B cell (primary cell): Measurements from ENCODE around the gene OSER1. TPM values are rescaled to one million over a fixed set of nuclear protein-coding genes. Genes with fewer than 3 reads are reported as not detected.
A peak's percentile ranks its signal among the peaks of the same experiment; 100 is the strongest.

Experiments used
- ATAC-seq: fragments of 200-7000 bp; cut with Tn5 transposase; one replicate; pipeline ENCODE4 v1.10.0; 2021; ENCODE audit warnings: low read depth, mild to moderate bottlenecking, moderate number of reproducible peaks, moderate library complexity
- CTCF ChIA-PET: fragments of 350-600 bp; sonication (Branson Sonifier 250); formaldehyde crosslinking; loops from one replicate; lab custom pipeline; 2021; ENCODE audit warnings: antibody characterized with exemption, inconsistent platforms; lab: Charles Lee
- POLR2A ChIA-PET: fragments of 350-600 bp; sonication (Branson Sonifier 250); formaldehyde crosslinking; loops from one replicate; lab custom pipeline; 2021; ENCODE audit warnings: antibody characterized with exemption; lab: Charles Lee
- DNase-seq: peaks from one replicate; pipeline ENCODE4 v3.0.0; 2013
- H2AFZ ChIP-seq: 2 replicates; pipeline ENCODE4 v1.6.1; 2012; ENCODE audit warnings: mild to moderate bottlenecking, low read depth, low read length; ENCODE audit not compliant: insufficient read depth, poor library complexity, severe bottlenecking
- H3K27ac ChIP-seq, 2 donors: 1 replicate in 1 of 2; 2 replicates in 1 of 2; pipeline ENCODE4 v1.5.1; 2012 to 2013; ENCODE audit warnings: low read length in 2 of 2, mild to moderate bottlenecking in 2 of 2, moderate library complexity in 1 of 2
- H3K27me3 ChIP-seq, 4 experiments: fragments of 200-600 bp in 1 of 4; sonication (generic) in 1 of 4; replicated peaks in 1 of 4; 1 replicate in 2 of 4; 2 replicates in 2 of 4; pipeline versions ENCODE4 v1.6.1 to v1.7.0; 2013 to 2016; ENCODE audit warnings: low read length in 3 of 4, mild to moderate bottlenecking in 2 of 4, mixed read lengths in 1 of 4, moderate library complexity in 1 of 4; ENCODE audit not compliant: insufficient read depth in 4 of 4, control insufficient read depth in 3 of 4; ENCODE audit errors: control extremely low read depth in 1 of 4
- H3K36me3 ChIP-seq, 2 experiments: replicated peaks in 1 of 2; 1 replicate in 1 of 2; 2 replicates in 1 of 2; pipeline versions ENCODE4 v1.6.1 to v1.7.1; 2013; ENCODE audit warnings: low read length in 1 of 2; ENCODE audit not compliant: insufficient read depth in 2 of 2, control insufficient read depth in 1 of 2; ENCODE audit errors: control extremely low read depth in 1 of 2, extremely low read depth in 1 of 2
- H3K4me1 ChIP-seq, 2 donors: fragments of 200-600 bp in 1 of 2; sonication (generic) in 1 of 2; 1 replicate in 1 of 2; 2 replicates in 1 of 2; pipeline versions ENCODE4 v1.5.1 to v1.6.1; 2013 to 2017; ENCODE audit warnings: low read length in 2 of 2; ENCODE audit not compliant: control insufficient read depth in 2 of 2, insufficient read depth in 2 of 2
- H3K4me2 ChIP-seq: replicated peaks from 2 replicates; pipeline ENCODE3; 2012; ENCODE audit warnings: mild to moderate bottlenecking, low read depth, low read length; ENCODE audit not compliant: poor library complexity, severe bottlenecking
- H3K4me3 ChIP-seq, 5 experiments: fragments of 200-600 bp in 1 of 5; sonication (generic) in 1 of 5; 1 replicate in 3 of 5; 2 replicates in 2 of 5; pipeline versions ENCODE4 v1.5.1 to v1.7.0; 2011 to 2016; ENCODE audit warnings: low read length in 4 of 5, mild to moderate bottlenecking in 4 of 5, low read depth in 2 of 5, control low read depth in 1 of 5, moderate library complexity in 1 of 5; ENCODE audit not compliant: insufficient read depth in 1 of 5; ENCODE audit errors: control extremely low read depth in 1 of 5, extremely low read depth in 1 of 5
- H3K79me2 ChIP-seq: fragments of 200-600 bp; sonication (generic); one replicate; pipeline ENCODE4 v1.6.0; 2016; ENCODE audit warnings: low read length; ENCODE audit not compliant: control insufficient read depth, insufficient read depth
- H3K9ac ChIP-seq: fragments of 200-600 bp; sonication (generic); 2 replicates; pipeline ENCODE4 v1.6.1; 2017; ENCODE audit warnings: mild to moderate bottlenecking, low read length, moderate library complexity
- H3K9me3 ChIP-seq, 3 donors: one replicate each; pipeline versions ENCODE4 v1.6.1 to v1.7.1; 2013; ENCODE audit warnings: low read length in 2 of 3; ENCODE audit not compliant: control insufficient read depth in 2 of 3, insufficient read depth in 1 of 3; ENCODE audit errors: control extremely low read depth in 1 of 3
- H4K20me1 ChIP-seq: 2 replicates; pipeline ENCODE4 v1.6.0; 2012; ENCODE audit warnings: mild to moderate bottlenecking, low read length; ENCODE audit not compliant: insufficient read depth, control insufficient read depth, poor library complexity, severe bottlenecking
- H3K27ac Mint-ChIP-seq: one replicate; pipeline ENCODE4 v1.8.0; 2021; ENCODE audit warnings: mixed read lengths
- H3K27me3 Mint-ChIP-seq: one replicate; pipeline ENCODE4 v1.8.0; 2021; ENCODE audit warnings: mixed read lengths
- H3K4me1 Mint-ChIP-seq: one replicate; pipeline ENCODE4 v1.8.0; 2021; ENCODE audit warnings: mixed read lengths
- H3K4me3 Mint-ChIP-seq: one replicate; pipeline ENCODE4 v1.8.0; 2021; ENCODE audit warnings: mixed read lengths
- H3K9me3 Mint-ChIP-seq: one replicate; pipeline ENCODE4 v1.8.0; 2022; ENCODE audit warnings: mixed read lengths; ENCODE audit not compliant: insufficient read depth
- CTCF ChIP-seq: fragments of 200-600 bp; IDR thresholded peaks from one replicate; pipeline ENCODE4 v1.8.0; 2022; ENCODE audit warnings: antibody characterized with exemption, mild to moderate bottlenecking
- EZH2 ChIP-seq: IDR thresholded peaks from 2 replicates; pipeline ENCODE4 v1.6.1; 2012; ENCODE audit warnings: borderline replicate concordance, low read depth, mild to moderate bottlenecking, moderate library complexity, low read length; ENCODE audit not compliant: insufficient read depth, poor library complexity, severe bottlenecking
- WGBS: methylation state at CpG from one replicate; pipeline ENCODE4 v1.1.5; 2013; ENCODE audit warnings: missing lambda C conversion rate; ENCODE audit not compliant: insufficient coverage; 5-methylcytosine and 5-hydroxymethylcytosine counted together
- intact Hi-C: fragments of 100-400 bp; cut with micrococcal nuclease; formaldehyde crosslinking; loops from one replicate; pipeline ENCODE4 v1.10.0; 2022
- polyA plus RNA-seq: library from polyadenylated mRNA; depleted of rRNA; stranded (reverse); fragments of >200 nt; gene quantifications from 2 replicates; pipeline ENCODE4 v1.2.3, GENCODE V29; 2012
- total RNA-seq, 2 donors: library from RNA; stranded (reverse); fragments of 120-200 nt in 1 of 2; gene quantifications; 1 replicate in 1 of 2; 2 replicates in 1 of 2; pipeline versions ENCODE4 v1.2.3 to v1.2.4, GENCODE V29; 2013 to 2022

Gene OSER1
- total and polyA plus RNA-seq, 2 donors (not counting 1 experiment from before 2014, with no cell fraction given), result 80.0 to 130 TPM

GRCh38 chr20:44200371-44200770 lies 10.2 kb downstream of the OSER1 start:
- peaks cover 61% of the 10 kb centered on the region for H3K79me2 ChIP-seq
- no peak for DNase-seq
- H3K4me2 ChIP-seq, result no peak overlapping the region
- no peak overlapping the region for H3K4me3 ChIP-seq
- no CpG with 5 or more reads among the region's 4 CpGs for WGBS
- Mint-ChIP-seq H3K4me1 (peaks cover 20% of the 10 kb centered on the region), H3K27me3 (no peaks in the 10 kb centered on the region), H3K27ac (no peak overlapping the region), H3K4me3 (no peak overlapping the region), H3K9me3 (no peaks in the 10 kb centered on the region)
- TF ChIP-seq EZH2, result no peak
- TF ChIP-seq CTCF, result no peak
- ChIA-PET CTCF (no interaction called here), POLR2A (no interaction called here)
- no peak overlapping the region for H3K9ac ChIP-seq
- no peaks in the 10 kb centered on the region for H3K4me1 ChIP-seq
- no peak for ATAC-seq
- no peak overlapping the region for H3K27ac ChIP-seq
- no peaks in the 10 kb centered on the region for H3K27me3 ChIP-seq
- H2AFZ ChIP-seq, result no peak overlapping the region
- H3K9me3 ChIP-seq, result no peaks in the 10 kb centered on the region
- H4K20me1 ChIP-seq, result peaks cover 90% of the 10 kb centered on the region
- H3K36me3 ChIP-seq, result peaks cover 11 to 90% of the 10 kb centered on the region in 2 experiments
- intact Hi-C loops, result no loop called here

GRCh38 chr20:44199877-44200276 lies 10.7 kb downstream of the OSER1 start:
- ATAC-seq (no peak), DNase-seq (no peak)
- Mint-ChIP-seq H3K27ac (peak overlapping the region; percentile 12), H3K4me3 (no peak overlapping the region), H3K27me3 (no peaks in the 10 kb centered on the region), H3K4me1 (peaks cover 20% of the 10 kb centered on the region), H3K9me3 (no peaks in the 10 kb centered on the region)
- WGBS, result 90% methylated on average over 3 of the region's 4 CpGs
- no peak overlapping the region for H3K27ac ChIP-seq
- no peaks in the 10 kb centered on the region for H3K9me3 ChIP-seq
- intact Hi-C loops, result no loop called here
- no peak overlapping the region for H3K4me3 ChIP-seq
- peaks cover 10 to 87% of the 10 kb centered on the region in 2 experiments for H3K36me3 ChIP-seq
- H3K27me3 ChIP-seq, result no peaks in the 10 kb centered on the region
- peaks cover 89% of the 10 kb centered on the region for H4K20me1 ChIP-seq
- H3K9ac ChIP-seq, result no peak overlapping the region
- no peaks in the 10 kb centered on the region for H3K4me1 ChIP-seq
- POLR2A ChIA-PET, result no interaction called here
- H3K4me2 ChIP-seq, result no peak overlapping the region
- H3K79me2 ChIP-seq, result peaks cover 56% of the 10 kb centered on the region
- TF ChIP-seq CTCF (no peak), EZH2 (no peak)
- H2AFZ ChIP-seq, result no peak overlapping the region
- CTCF ChIA-PET, result no interaction called here
